Stimulated activated CD8-positive, alpha-beta memory T cell treated with anti-CD3 and anti-CD28 coated beads, Interleukin-12 subunit alpha, Interleukin-12 subunit beta, amount 100 ng/mL, for 1 hour (primary cell): Measurements from ENCODE around the gene FANCI.
A peak's percentile ranks its signal among the peaks of the same experiment; 100 is the strongest.

ENCODE experiments used
- DNase-seq: peaks from one replicate; pipeline ENCODE4 v3.0.0-alpha.2; 2020; ENCODE audit warnings: low read depth

FANCI gene

DNA sequence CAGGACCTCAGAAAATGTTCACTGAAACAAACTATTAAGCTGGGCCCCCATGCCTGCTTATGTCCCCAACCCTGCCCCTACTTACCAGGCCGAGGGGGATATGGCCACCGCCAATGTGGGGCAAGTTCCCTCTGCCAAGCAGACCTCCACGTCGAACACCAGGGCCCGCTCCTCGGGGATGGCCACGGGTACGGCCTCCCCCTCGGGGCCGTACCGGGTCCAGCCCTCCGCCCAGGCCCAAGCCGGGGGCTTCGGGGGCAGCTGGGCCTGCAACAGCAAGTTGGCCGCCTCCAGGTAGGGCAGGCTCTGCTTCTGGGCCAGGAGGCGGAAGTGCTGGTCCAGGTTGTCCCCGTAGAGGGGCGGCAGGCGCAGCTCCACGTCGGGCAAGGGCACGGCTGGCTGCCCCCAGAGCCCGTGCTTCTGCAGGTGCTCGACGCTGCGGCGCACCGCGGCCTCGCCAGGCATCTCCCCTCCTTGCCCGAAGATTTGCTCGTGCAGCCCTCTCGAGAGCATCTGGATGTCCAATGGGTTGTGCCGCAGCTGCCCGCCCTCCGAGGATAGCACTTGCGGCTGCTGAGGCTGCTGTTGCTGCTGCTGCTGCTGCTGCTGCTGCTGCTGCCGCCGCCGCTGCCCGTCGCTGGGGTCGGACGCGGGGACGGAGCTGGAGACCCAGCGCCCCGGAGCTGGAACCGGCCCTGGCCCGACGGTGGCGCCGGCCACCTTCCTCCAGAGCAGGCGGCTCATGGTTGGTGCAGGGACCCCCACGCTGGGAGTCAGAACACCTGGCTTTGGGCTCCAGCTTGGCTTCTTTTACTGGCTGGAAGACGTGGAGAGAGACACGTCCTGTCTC, 89.5 kb downstream of the FANCI start:
- no peak for DNase-seq

DNA sequence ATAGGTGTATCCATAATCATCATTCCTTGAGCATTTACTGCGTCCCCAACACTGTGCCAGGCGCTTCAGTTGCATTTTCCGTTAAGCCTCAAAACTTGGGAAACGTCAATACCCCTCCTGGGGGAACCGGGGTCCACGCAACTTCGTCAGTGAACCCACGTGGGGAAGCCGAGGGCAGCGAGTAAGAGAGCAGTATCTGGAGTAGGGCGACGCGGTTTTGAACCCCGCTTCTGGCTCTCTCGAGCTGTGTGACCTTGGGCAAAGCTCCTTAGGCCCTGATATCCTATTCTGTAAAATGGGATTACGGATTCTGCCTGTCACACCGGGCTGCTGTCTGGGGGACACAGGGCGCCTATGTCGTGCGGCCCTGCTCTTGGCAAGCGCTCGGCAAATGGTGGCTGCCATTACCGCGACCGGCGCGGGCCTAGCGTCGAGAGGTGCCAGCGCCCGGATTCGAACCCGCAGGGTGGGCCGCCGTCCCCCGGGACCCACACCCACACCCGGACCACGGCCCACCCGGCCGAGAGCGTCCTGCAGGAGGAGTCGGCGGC, 90.3 kb downstream of the FANCI start:
- no peak for DNase-seq

GRCh38 chr15:89334510-89335297, 90.9 kb downstream of the FANCI start, which contains the start of gene POLG:
Gene POLG, minus strand, starts transcription at chr15:89334824. Its CDS starts 1,070 bp downstream, at chr15:89333754.
- peak; percentile 98 for DNase-seq

DNA sequence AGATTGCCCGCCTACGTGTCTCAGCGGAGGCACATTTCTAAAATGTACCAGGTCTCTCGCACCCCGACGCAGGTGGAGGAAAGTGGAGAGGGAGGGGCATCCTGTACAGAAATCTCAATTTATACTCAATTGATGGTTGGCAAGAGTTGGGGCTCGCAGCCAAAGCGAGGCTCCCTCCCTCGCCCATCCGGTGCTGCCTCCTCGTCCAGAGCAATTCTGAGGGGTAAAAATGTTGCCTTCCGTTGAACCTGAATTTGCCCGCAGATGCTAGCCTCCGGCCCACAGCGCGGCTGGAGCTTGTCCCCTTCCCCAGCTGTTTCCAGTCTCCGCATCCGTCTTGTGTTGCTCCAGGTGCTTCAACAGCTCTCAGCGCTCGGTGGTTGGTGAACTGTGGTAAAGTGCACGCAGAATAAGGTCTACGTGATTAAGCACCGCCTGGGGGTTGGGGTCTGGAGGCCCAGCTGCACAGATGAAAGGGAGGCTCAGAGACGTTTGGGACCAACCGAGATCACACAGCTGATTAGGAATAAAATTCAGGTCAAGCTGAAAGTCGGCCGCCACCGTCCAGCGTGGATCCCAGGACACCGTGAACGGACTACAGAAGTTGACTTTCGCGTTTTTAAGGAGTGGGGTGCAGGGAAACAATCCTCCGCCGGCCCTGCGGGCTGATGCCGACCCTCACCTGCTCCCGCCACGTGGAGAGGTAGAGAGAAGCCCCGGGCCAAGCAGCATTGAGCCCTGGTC, 91.7 kb downstream of the FANCI start:
- DNase-seq, result no peak

DNA sequence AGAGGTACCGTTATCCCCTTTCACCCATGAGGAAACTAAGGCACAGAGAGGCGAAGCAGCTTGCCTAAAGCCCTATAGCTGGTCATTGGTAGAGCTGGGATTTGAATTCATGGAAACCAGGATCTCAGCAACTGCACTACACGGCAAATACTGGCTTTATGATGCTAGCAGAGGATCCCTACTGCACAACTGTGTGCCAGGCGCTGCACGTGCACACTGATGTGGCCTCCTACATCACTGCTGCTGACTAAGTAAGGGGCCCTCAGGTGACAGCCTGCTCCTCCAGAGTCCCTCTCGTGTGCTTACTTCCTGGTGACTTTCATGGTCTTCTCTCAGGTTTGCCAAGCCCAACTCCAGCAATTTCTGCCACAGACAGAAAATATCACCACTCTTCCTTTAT, 94.3 kb downstream of the FANCI start:
- DNase-seq, result no peak

- no peak for DNase-seq
These were observed 96.8 kb downstream of the FANCI start for GRCh38 chr15:89340573-89340972.

DNA sequence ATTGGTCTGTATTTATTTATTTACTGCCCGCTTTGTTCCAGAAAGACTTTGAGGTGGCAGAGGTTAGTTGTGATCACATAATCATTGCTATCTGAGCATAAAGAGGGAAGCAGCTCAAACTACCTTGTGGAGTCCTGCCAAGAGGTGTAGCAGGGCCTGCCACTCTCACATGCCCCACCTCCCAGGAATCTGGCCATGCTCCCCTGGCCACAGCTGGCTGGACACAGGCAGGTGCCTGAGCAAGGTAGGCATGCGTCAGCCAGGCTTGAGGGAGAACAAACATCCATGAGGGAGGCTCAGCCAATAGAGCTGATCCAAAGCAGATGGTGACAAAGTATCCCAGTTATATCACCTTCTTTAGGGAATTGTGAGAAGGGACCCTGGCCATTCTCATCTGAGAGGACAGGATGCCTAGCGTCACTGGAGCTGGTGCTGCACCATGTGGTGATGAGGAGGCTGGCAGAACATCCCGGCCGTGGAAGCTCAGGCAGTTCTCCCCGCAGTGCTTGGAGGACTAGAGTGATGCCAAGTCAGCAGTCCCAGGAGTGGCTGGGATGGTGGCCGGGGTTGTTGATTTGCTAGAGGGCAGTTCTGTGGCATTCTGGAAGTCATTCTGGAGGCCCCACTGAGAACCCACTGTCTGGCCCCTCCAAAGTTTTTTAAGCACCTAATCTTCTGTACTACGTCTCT, 97.7 kb downstream of the FANCI start:
- DNase-seq, result no peak

- DNase-seq, result no peak
These were observed 99.1 kb downstream of the FANCI start for GRCh38 chr15:89342840-89343239.

DNA sequence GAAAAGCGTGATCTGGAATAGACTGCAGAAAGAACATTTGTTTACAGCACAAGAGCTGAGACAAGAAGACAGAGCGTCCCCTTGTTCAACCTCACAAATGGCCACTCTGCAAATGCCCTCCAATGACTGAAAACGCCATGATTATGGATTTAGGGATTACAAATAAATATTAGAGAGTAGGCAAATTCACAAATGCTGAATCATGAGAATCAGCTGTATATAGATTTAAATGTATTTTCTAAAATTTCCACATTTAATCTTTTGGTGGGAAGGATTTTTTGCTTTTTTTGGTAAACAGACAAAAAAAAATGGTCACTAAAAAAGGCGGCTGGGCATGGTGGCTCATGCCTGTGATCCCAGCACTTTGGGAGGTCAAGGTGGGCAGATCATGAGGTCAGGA, 101.5 kb downstream of the FANCI start:
- DNase-seq, result no peak

DNA sequence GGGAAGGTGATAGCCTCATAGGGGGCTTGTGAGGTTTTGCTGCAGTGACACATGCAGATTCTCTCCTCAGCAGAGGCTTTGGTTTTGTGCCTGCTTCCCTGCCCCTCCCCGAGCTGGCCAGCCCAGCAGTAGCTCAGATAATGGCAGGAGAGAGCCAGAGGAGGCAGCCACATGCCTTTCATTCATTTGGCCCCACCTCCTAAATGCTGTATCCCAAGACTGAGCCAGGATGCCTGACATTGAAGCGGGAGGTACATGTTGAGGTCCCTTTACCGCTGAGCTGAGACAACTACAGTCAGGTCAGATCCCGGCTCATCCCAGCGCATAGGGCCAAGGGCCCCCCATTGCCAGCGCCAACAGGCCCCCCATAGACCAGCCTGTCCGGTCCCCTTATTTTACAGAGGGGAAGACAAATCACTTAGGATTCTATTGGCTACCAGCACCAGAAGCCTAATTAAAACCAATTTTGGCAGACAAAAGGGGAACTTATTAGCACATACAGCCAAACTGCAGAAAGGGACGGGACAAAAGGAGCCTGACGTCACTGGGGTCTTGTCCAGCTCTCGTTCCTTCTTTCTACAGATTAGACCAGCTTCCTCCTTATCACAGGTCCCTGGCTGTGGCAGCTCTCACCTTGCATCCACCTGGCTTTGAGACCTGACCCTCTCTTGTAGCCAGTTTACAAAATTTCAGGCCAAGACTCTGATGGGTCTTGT, 102.9 kb downstream of the FANCI start:
- DNase-seq, result no peak

- no peak for DNase-seq
These were observed 105.4 kb downstream of the FANCI start for GRCh38 chr15:89349206-89349558.

DNA sequence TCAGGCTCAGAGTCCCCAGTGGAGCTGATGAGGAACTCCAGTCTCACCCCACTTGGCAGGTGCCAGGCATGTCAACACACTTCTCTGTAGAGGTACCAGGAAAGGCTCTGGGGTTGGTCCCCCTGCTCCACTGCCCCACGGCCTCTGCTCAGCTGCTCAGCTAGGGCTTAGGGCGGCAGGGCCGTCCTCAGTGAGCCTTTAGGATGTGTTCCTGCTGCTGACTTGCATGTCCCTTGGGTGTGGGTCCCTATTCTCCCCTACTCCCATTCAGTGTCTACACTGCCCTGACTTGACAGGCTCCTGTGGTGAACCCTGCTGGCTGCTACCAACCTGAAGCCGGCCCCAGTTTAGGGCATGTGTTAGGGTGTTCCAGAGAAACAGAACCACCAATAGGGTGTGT, 108.7 kb downstream of the FANCI start:
- DNase-seq, result no peak

GRCh38 chr15:89353991-89354390, 110.2 kb downstream of the FANCI start:
- DNase-seq, result no peak

GRCh38 chr15:89356634-89357298, 113.0 kb downstream of the FANCI start:
- DNase-seq, result no peak

- no peak for DNase-seq
These were observed 114.6 kb downstream of the FANCI start for GRCh38 chr15:89358435-89358754.

DNA sequence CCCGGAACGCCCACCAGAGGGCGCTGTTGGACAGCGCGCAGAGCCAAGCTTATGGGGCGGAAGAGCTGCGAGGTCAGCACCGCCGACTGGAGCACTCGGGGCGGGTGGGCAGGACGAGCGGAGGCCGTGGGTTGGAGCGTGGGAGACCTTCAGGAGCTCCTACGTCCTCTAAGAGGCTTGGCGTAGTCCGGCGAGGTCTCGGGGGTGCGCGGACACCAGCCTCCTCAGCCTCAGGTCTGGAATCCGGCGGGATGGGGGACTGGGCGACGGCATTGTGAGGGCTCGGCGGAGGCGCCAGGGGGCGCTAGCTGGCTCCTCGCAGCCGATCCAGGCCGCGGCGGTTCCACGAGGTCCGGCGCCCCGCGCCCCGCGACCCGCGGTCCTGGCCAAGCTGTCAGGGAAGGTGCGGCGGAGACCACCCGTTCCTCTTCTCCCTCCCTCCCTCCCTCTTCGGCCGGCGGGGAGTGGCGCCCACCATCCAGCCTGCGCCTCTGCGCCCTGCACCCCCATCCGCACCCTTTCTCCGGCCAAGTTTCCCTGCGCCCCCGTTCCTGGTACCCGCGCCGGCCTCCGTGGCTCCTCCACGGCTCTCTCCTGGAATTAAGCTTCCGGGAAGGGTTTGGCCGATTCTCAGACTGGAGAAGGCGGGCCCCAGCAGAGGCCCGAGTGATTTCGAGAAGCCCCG, 115.1 kb downstream of the FANCI start:
- peak; percentile 69 for DNase-seq

GRCh38 chr15:89359471-89360293, 115.9 kb downstream of the FANCI start:
- no peak for DNase-seq

- DNase-seq, result no peak
These were observed 116.7 kb downstream of the FANCI start for GRCh38 chr15:89360294-89360971.
